ENCODE measurements around the gene EPS15. TPM values are rescaled to one million over a fixed set of nuclear protein-coding genes. Genes with fewer than 3 reads are reported as not detected.
"Not testable (repeated sequence)": the region's sequence is repeated elsewhere in the genome, so short reads cannot be mapped to it uniquely, and the experiment has no call there.

Gene EPS15
- total and polyA plus RNA-seq, 10 of the 15 experiments (the other 5 are each of a cell fraction or from before 2014, with no cell fraction given): 24.7 to 87.8 (median 56.3) TPM

DNA sequence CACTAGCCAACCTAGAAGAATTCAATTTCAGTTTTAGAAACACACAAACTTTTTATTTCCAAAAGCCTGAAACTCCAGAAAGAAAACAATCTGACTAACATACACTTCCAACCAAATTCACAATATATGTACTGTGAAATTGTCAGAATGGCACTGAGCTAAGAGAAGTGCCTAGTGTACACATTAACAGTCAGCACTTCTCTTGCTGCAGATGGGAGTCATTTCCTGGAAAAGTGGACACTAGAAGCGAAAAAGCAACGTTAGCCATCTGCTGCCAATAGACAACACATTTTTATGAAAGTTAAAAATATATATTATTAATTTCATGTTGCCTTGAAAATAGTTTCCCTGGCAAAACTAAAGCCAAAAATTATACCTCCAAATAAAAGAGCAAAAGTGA lies 66.1 kb downstream of the EPS15 start (continued):
- no peak for TF ChIP-seq TCF12 (IDR thresholded peaks at IDR 0.05; ENCODE audit: low read depth, low read length)

GRCh38 chr1:51448844-51449454 lies 70.1 kb downstream of the EPS15 start:
- H3K9ac ChIP-seq (ENCODE audit: control insufficient read depth, insufficient read depth, low read length); FAIRE-seq; H3K9me3 ChIP-seq (replicated peaks; ENCODE audit: control insufficient read depth, insufficient read depth, low read length); H4K20me1 ChIP-seq (ENCODE audit: control insufficient read depth, insufficient read depth); H2AFZ ChIP-seq (ENCODE audit: control insufficient read depth, low read depth, low read length); in situ Hi-C loops (cut with MboI); DNase-seq (ENCODE audit: low read depth, low spot score); H3K4me2 ChIP-seq (ENCODE audit: control insufficient read depth, insufficient read depth); H3K4me3 ChIP-seq; H3K79me2 ChIP-seq (ENCODE audit: control insufficient read depth, insufficient read depth, low read length); ATAC-seq; H3K27ac ChIP-seq (ENCODE audit: control insufficient read depth, insufficient read depth); H3K27me3 ChIP-seq (replicated peaks in 1 of 2; ENCODE audit: control insufficient read depth in 2 of 2, insufficient read depth in 2 of 2, low read length in 1 of 2); intact Hi-C loops (cut with micrococcal nuclease; ENCODE audit: unreplicated experiment): not testable (repeated sequence)
- WGBS (ENCODE audit: insufficient coverage, insufficient replicate concordance, low lambda C conversion rate, missing lambda C conversion rate): 100% methylated on average over 1 of the region's 1 CpG
- TSS peak; percentile 3 for BruUV-seq (replicated peaks)
- peaks cover 23% of the 10 kb centered on the region for H3K4me1 ChIP-seq (ENCODE audit: control insufficient read depth, insufficient read depth, low read length)
- TF ChIP-seq, protein P1, sequence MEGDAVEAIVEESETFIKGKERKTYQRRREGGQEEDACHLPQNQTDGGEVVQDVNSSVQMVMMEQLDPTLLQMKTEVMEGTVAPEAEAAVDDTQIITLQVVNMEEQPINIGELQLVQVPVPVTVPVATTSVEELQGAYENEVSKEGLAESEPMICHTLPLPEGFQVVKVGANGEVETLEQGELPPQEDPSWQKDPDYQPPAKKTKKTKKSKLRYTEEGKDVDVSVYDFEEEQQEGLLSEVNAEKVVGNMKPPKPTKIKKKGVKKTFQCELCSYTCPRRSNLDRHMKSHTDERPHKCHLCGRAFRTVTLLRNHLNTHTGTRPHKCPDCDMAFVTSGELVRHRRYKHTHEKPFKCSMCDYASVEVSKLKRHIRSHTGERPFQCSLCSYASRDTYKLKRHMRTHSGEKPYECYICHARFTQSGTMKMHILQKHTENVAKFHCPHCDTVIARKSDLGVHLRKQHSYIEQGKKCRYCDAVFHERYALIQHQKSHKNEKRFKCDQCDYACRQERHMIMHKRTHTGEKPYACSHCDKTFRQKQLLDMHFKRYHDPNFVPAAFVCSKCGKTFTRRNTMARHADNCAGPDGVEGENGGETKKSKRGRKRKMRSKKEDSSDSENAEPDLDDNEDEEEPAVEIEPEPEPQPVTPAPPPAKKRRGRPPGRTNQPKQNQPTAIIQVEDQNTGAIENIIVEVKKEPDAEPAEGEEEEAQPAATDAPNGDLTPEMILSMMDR (IDR thresholded peaks at IDR 0.05 in 2 of 3, conservative IDR thresholded peaks at IDR 0.05 in 1 of 3; ENCODE audit: control insufficient read depth in 2 of 3, extremely low read depth in 1 of 3, insufficient read depth in 1 of 3, low read depth in 3 of 3, low read length in 3 of 3): peak in 1 of 3 experiments; percentile 10; a peak in 1 of 6 replicates
- SMC1A ChIA-PET (ENCODE audit: uncharacterized antibody, unreplicated experiment): interaction anchor here (0.8 to 1.4 kb wide), 4 partner anchors 16 to 86 kb away, joined by 3 read pairs; no protein-coding TSS in a partner anchor
- POLR2A ChIA-PET: interaction anchor here (0.6 kb wide), 1 partner anchor 20 kb away, joined by 5 read pairs; no protein-coding TSS in a partner anchor
- peaks cover 1 to 16% of the 10 kb centered on the region in 2 experiments for H3K36me3 ChIP-seq (ENCODE audit: control insufficient read depth in 2 of 2, insufficient read depth in 2 of 2, low read length in 1 of 2)
- RAD21 ChIA-PET (ENCODE audit: unreplicated experiment): interaction anchor here (2.6 kb wide), 1 partner anchor 67 kb away, joined by 6 read pairs; no protein-coding TSS in a partner anchor
- CTCF ChIA-PET: interaction anchor here (1.0 to 1.1 kb wide), 2 partner anchors 12 to 40 kb away, joined by 3 read pairs; no protein-coding TSS in a partner anchor
